ENCODE results near the gene RERE.

- TF ChIP-seq, protein P1, sequence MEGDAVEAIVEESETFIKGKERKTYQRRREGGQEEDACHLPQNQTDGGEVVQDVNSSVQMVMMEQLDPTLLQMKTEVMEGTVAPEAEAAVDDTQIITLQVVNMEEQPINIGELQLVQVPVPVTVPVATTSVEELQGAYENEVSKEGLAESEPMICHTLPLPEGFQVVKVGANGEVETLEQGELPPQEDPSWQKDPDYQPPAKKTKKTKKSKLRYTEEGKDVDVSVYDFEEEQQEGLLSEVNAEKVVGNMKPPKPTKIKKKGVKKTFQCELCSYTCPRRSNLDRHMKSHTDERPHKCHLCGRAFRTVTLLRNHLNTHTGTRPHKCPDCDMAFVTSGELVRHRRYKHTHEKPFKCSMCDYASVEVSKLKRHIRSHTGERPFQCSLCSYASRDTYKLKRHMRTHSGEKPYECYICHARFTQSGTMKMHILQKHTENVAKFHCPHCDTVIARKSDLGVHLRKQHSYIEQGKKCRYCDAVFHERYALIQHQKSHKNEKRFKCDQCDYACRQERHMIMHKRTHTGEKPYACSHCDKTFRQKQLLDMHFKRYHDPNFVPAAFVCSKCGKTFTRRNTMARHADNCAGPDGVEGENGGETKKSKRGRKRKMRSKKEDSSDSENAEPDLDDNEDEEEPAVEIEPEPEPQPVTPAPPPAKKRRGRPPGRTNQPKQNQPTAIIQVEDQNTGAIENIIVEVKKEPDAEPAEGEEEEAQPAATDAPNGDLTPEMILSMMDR (IDR thresholded peaks at IDR 0.05): no peak
- TF ChIP-seq POLR2A (IDR thresholded peaks at IDR 0.05): no peak
These were observed 493.7 kb downstream of the RERE start for GRCh38 chr1:8323706-8324105.
